Measurements from ENCODE around the gene PREB. TPM values are rescaled to one million over a fixed set of nuclear protein-coding genes. Genes with fewer than 3 reads are reported as not detected.

Gene PREB, protein sequence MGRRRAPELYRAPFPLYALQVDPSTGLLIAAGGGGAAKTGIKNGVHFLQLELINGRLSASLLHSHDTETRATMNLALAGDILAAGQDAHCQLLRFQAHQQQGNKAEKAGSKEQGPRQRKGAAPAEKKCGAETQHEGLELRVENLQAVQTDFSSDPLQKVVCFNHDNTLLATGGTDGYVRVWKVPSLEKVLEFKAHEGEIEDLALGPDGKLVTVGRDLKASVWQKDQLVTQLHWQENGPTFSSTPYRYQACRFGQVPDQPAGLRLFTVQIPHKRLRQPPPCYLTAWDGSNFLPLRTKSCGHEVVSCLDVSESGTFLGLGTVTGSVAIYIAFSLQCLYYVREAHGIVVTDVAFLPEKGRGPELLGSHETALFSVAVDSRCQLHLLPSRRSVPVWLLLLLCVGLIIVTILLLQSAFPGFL
- total RNA-seq: 37.7 TPM
- long read RNA-seq, transcript PREB-201 (9 exons, 2,166 nt): major isoform, 79 of 118 reads
- long read RNA-seq, partial matches to known transcripts: 15 of 118 reads
- long read RNA-seq, other reads (novel, unspliced or antisense): 23 of 118 reads

GRCh38 chr2:27133905-27134780 lies at the start of gene PREB:
Gene PREB (minus strand): TSS chr2:27134636. CDS start chr2:27134421, 215 bp downstream.
- H3K4me3 ChIP-seq: peak within 1 kb of the TSS; percentile 99
- TF ChIP-seq CTCF (IDR thresholded peaks at IDR 0.05): peak; percentile 17
- intact Hi-C loops (cut with DNase I): no loop called here
- H3K36me3 ChIP-seq: peaks cover 36% of the 10 kb centered on the region
- DNase-seq: peak; percentile 99
- H3K4me1 ChIP-seq: peaks cover 17% of the 10 kb centered on the region
- H3K27me3 ChIP-seq (ENCODE audit: low read depth): no peaks in the 10 kb centered on the region
- H3K9me3 ChIP-seq: no peaks in the 10 kb centered on the region
- H3K27ac ChIP-seq: peak within 1 kb of the TSS; percentile 94
- peak; percentile 97 to 98 for ATAC-seq

GRCh38 chr2:27184115-27184514 lies 49.7 kb upstream of the PREB start:
- DNase-seq (no peak), ATAC-seq (peak; percentile 23 to 28)
- Histone ChIP-seq H3K4me3 (no peak overlapping the region), H3K27ac (peak overlapping the region; percentile 20), H3K27me3 (ENCODE audit: low read depth) (no peaks in the 10 kb centered on the region), H3K9me3 (no peaks in the 10 kb centered on the region), H3K36me3 (no peaks in the 10 kb centered on the region), H3K4me1 (no peaks in the 10 kb centered on the region)
- TF ChIP-seq CTCF (IDR thresholded peaks at IDR 0.05): no peak
- intact Hi-C loops (cut with DNase I): no loop called here

- intact Hi-C loops (cut with DNase I): no loop called here
- Histone ChIP-seq H3K27ac (peak overlapping the region; percentile 57), H3K4me3 (no peak overlapping the region), H3K4me1 (no peaks in the 10 kb centered on the region), H3K27me3 (ENCODE audit: low read depth) (no peaks in the 10 kb centered on the region), H3K9me3 (no peaks in the 10 kb centered on the region), H3K36me3 (no peaks in the 10 kb centered on the region)
- TF ChIP-seq CTCF (IDR thresholded peaks at IDR 0.05): no peak
- ATAC-seq (no peak), DNase-seq (no peak)
Measured at GRCh38 chr2:27182346-27182745, 47.9 kb upstream of the PREB start.

- no peaks in the 10 kb centered on the region for H3K4me1 ChIP-seq
- H3K9me3 ChIP-seq: no peaks in the 10 kb centered on the region
- intact Hi-C loops (cut with DNase I): no loop called here
- DNase-seq: no peak
- no peak for ATAC-seq
- H3K4me3 ChIP-seq: no peak overlapping the region
- no peak for TF ChIP-seq CTCF (IDR thresholded peaks at IDR 0.05)
- H3K27ac ChIP-seq: no peak overlapping the region
- H3K36me3 ChIP-seq: no peaks in the 10 kb centered on the region
- H3K27me3 ChIP-seq (ENCODE audit: low read depth): no peaks in the 10 kb centered on the region
Measured at GRCh38 chr2:27179344-27180000, 45.0 kb upstream of the PREB start.

GRCh38 chr2:27178469-27178868 lies 44.0 kb upstream of the PREB start:
- no peak for ATAC-seq
- no peak for TF ChIP-seq CTCF (IDR thresholded peaks at IDR 0.05)
- intact Hi-C loops (cut with DNase I): no loop called here

More at GRCh38 chr2:27178469-27178868, 44.0 kb upstream of the PREB start:
- H3K27me3 ChIP-seq (ENCODE audit: low read depth): no peaks in the 10 kb centered on the region
- no peaks in the 10 kb centered on the region for H3K9me3 ChIP-seq
- H3K27ac ChIP-seq: no peak overlapping the region
- DNase-seq: no peak
- no peaks in the 10 kb centered on the region for H3K4me1 ChIP-seq
- no peak overlapping the region for H3K4me3 ChIP-seq
- no peaks in the 10 kb centered on the region for H3K36me3 ChIP-seq
